GM12878 (cell line): Measurements from ENCODE around the gene CDK15. TPM values are rescaled to one million over a fixed set of nuclear protein-coding genes. Genes with fewer than 3 reads are reported as not detected.

Experiments
- ATAC-seq: fragments of 200-7000 bp; cut with Tn5 transposase; 3 replicates; pipeline ENCODE4 v1.9.1; 2020; ENCODE audit warnings: mild to moderate bottlenecking, moderate library complexity
- BruUV-seq: library from RNA; stranded (reverse); fragments of 400-500 nt; replicated peaks from 2 replicates; lab custom pipeline; 2021; lab: Mats Ljungman, UMichigan
- CTCF ChIA-PET: fragments of 300-600 bp; sonication (Branson Sonifier 250); formaldehyde crosslinking; extraction: SDS; loops from one replicate; lab custom pipeline; 2021; ENCODE audit warnings: inconsistent platforms; lab: Yijun Ruan, JAX
- POLR2A ChIA-PET: fragments of 350-600 bp; formaldehyde crosslinking; extraction: SDS; loops from one replicate; lab custom pipeline; 2021; ENCODE audit warnings: inconsistent platforms; lab: Charles Lee
- RAD21 ChIA-PET: fragments of 300-600 bp; sonication (Branson Sonifier 250); formaldehyde crosslinking; loops from one replicate; lab custom pipeline; 2023; ENCODE audit warnings: antibody characterized with exemption; ENCODE audit not compliant: unreplicated experiment; lab: Charles Lee
- SMC1A ChIA-PET: fragments of 300-600 bp; sonication (Branson Sonifier 250); formaldehyde crosslinking; loops from one replicate; lab custom pipeline; 2023; ENCODE audit not compliant: unreplicated experiment, uncharacterized antibody; lab: Charles Lee
- DNase-seq: peaks from one replicate; pipeline ENCODE4 v3.0.0-alpha.2; 2011; ENCODE audit warnings: low read depth, low spot score
- FAIRE-seq: peaks from 3 replicates; lab custom pipeline; 2011; peaks lifted over from hg19 to GRCh38; lab: Jason Lieb, UNC
- H2AFZ ChIP-seq: 2 replicates; pipeline ENCODE4 v1.6.0; 2011; ENCODE audit warnings: low read depth, low read length, control low read depth; ENCODE audit not compliant: control insufficient read depth
- H3K27ac ChIP-seq: 2 replicates; pipeline ENCODE4 v1.5.1; 2011; ENCODE audit warnings: control low read depth; ENCODE audit not compliant: control insufficient read depth, insufficient read depth
- H3K27me3 ChIP-seq, 2 experiments: replicated peaks in 1 of 2; 2 replicates each; pipeline versions ENCODE4 v1.6.0 to v1.6.1; 2011; ENCODE audit warnings: low read length in 1 of 2; ENCODE audit not compliant: control insufficient read depth in 2 of 2, insufficient read depth in 2 of 2
- H3K36me3 ChIP-seq, 2 experiments: 2 replicates each; pipeline ENCODE4 v1.5.1; 2011; ENCODE audit warnings: low read length in 1 of 2; ENCODE audit not compliant: control insufficient read depth in 2 of 2, insufficient read depth in 2 of 2
- H3K4me1 ChIP-seq: 2 replicates; pipeline ENCODE4 v1.6.1; 2011; ENCODE audit warnings: mild to moderate bottlenecking, low read length, moderate library complexity, mixed read lengths; ENCODE audit not compliant: control insufficient read depth, insufficient read depth
- H3K4me2 ChIP-seq: 2 replicates; pipeline ENCODE4 v1.6.0; 2011; ENCODE audit warnings: control low read depth; ENCODE audit not compliant: control insufficient read depth, insufficient read depth
- H3K4me3 ChIP-seq: fragments of 200-600 bp; sonication (generic); 2 replicates; pipeline ENCODE4 v1.5.1; 2016
- H3K79me2 ChIP-seq: 2 replicates; pipeline ENCODE4 v1.6.0; 2011; ENCODE audit warnings: low read length; ENCODE audit not compliant: control insufficient read depth, insufficient read depth
- H3K9ac ChIP-seq: 2 replicates; pipeline ENCODE4 v1.8.0; 2011; ENCODE audit warnings: low read length, control low read depth, mixed read lengths; ENCODE audit not compliant: control insufficient read depth, insufficient read depth
- H3K9me3 ChIP-seq: replicated peaks from 3 replicates; pipeline ENCODE4 v1.5.1; 2011; ENCODE audit warnings: mild to moderate bottlenecking, low read length; ENCODE audit not compliant: control insufficient read depth, insufficient read depth
- H4K20me1 ChIP-seq: 2 replicates; pipeline ENCODE4 v1.6.0; 2011; ENCODE audit not compliant: control insufficient read depth, insufficient read depth
- CBX3 ChIP-seq: fragments of 200-600 bp; sonication (generic); IDR thresholded peaks from 2 replicates; pipeline ENCODE4 v1.6.1; 2016; ENCODE audit warnings: low read depth, borderline replicate concordance
- EED ChIP-seq: sonication (generic); IDR thresholded peaks from 2 replicates; pipeline ENCODE4 v1.6.1; 2016; ENCODE audit warnings: antibody characterized with exemption, low read depth
- FOS ChIP-seq: IDR thresholded peaks from 3 replicates; pipeline ENCODE4 v1.6.1; 2011; ENCODE audit warnings: borderline replicate concordance; ENCODE audit not compliant: insufficient read length; ENCODE audit errors: extremely low read depth
- HSF1 ChIP-seq: fragments of 150-350 bp; IDR thresholded peaks from 2 replicates; pipeline ENCODE4 v1.6.1; 2014; ENCODE audit warnings: mild to moderate bottlenecking, low read depth, low read length
- RB1 ChIP-seq: fragments of 450-650 bp; formaldehyde crosslinking; IDR thresholded peaks from 2 replicates; pipeline ENCODE4 v1.6.1; 2017; ENCODE audit warnings: mild to moderate bottlenecking, borderline replicate concordance
- SRF ChIP-seq, 2 experiments: IDR thresholded peaks; 2 replicates each; pipeline ENCODE4 v1.6.1; 2011; ENCODE audit warnings: low read depth in 2 of 2, low read length in 2 of 2, mild to moderate bottlenecking in 1 of 2, moderate library complexity in 1 of 2
- USF1 ChIP-seq: IDR thresholded peaks from 2 replicates; pipeline ENCODE4 v1.6.1; 2011; ENCODE audit warnings: borderline replicate concordance, low read depth, mild to moderate bottlenecking, moderate library complexity, mixed read lengths, low read length; ENCODE audit not compliant: insufficient read depth; ENCODE audit errors: extremely low read length
- ZNF622 ChIP-seq: fragments of 450-650 bp; IDR thresholded peaks from 2 replicates; pipeline ENCODE4 v1.6.1; 2017; ENCODE audit warnings: mild to moderate bottlenecking, inconsistent platforms
- WGBS: methylation state at CpG from one replicate; pipeline ENCODE4 v1.1.6; 2016; ENCODE audit warnings: low lambda C conversion rate; ENCODE audit not compliant: insufficient replicate concordance, insufficient coverage; ENCODE audit errors: missing lambda C conversion rate; 5-methylcytosine and 5-hydroxymethylcytosine counted together
- in situ Hi-C: fragments of 300-500 bp; cut with MboI; formaldehyde crosslinking; loops from 9 replicates; pipeline ENCODE4 v1.14.3; 2018; ENCODE audit warnings: mixed read lengths
- intact Hi-C: fragments of 100-400 bp; cut with micrococcal nuclease; formaldehyde crosslinking; loops from one replicate; pipeline ENCODE4 v1.14.2; 2022; ENCODE audit not compliant: unreplicated experiment
- polyA plus RNA-seq, 11 experiments: library from polyadenylated mRNA; depleted of rRNA in 4 of 11; unstranded in 6 of 11; stranded (reverse) in 5 of 11; fragments of >200 nt; fragmentation: Nextera tagmentation in 4 of 11; fragmentation: Illumina TruSeq in 1 of 11; extraction: Ambion mirVana in 4 of 11; extraction: Trizol in 1 of 11; gene quantifications; 1 replicate in 1 of 11; 2 replicates in 10 of 11; pipeline versions ENCODE4 v1.2.1 to v1.2.3, GENCODE V29; 2011 to 2016; ENCODE audit warnings: inconsistent platforms in 2 of 11, missing spikeins in 2 of 11, low read depth in 1 of 11
- total RNA-seq, 4 experiments: library from RNA; depleted of rRNA in 3 of 4; stranded (reverse); fragments of >200 nt in 3 of 4; fragmentation: Illumina TruSeq in 1 of 4; extraction: Trizol in 1 of 4; gene quantifications; 2 replicates each; pipeline versions ENCODE4 v1.2.1 to v1.2.3, GENCODE V29; 2013 to 2021

CDK15 gene
- total and polyA plus RNA-seq, 10 of the 15 experiments (the other 5 are each of a cell fraction or from before 2014, with no cell fraction given), result 0.01 to 0.04 TPM; not detected in 8

GRCh38 chr2:201881741-201882140 is 75.4 kb downstream of the CDK15 start:
- DNase-seq (no peak), FAIRE-seq (no peak), ATAC-seq (no peak)
- ChIA-PET POLR2A (interaction anchor here (0.5 kb wide), 1 partner anchor 1437 kb away, joined by 3 read pairs; no protein-coding TSS in a partner anchor), RAD21 (no interaction called here), CTCF (no interaction called here), SMC1A (no interaction called here)
- BruUV-seq, result no TSS peak
- H3K4me3 ChIP-seq, result no peak overlapping the region
- no peak overlapping the region for H3K4me2 ChIP-seq
- H4K20me1 ChIP-seq, result no peaks in the 10 kb centered on the region
- in situ Hi-C loops, result no loop called here
- no peaks in the 10 kb centered on the region for H3K36me3 ChIP-seq
- H3K27ac ChIP-seq, result no peak overlapping the region
- intact Hi-C loops, result no loop called here
- no peak overlapping the region for H2AFZ ChIP-seq
- peaks cover 0 to 4% of the 10 kb centered on the region in 2 experiments; a peak in 1 of 4 replicates for H3K27me3 ChIP-seq
- no peaks in the 10 kb centered on the region for H3K79me2 ChIP-seq
- no peak for TF ChIP-seq RB1
- no peak for TF ChIP-seq SRF (IDR thresholded peaks at IDR 0.05; ENCODE audit: low read depth in 2 of 2, low read length in 2 of 2)
- TF ChIP-seq ZNF622, result no peak
- TF ChIP-seq CBX3, result no peak
- no peak for TF ChIP-seq EED
- TF ChIP-seq FOS, result no peak
- no peak for TF ChIP-seq HSF1
- TF ChIP-seq USF1, result no peak
- H3K9me3 ChIP-seq, result no peaks in the 10 kb centered on the region
- 54% methylated on average over 4 of the region's 4 CpGs for WGBS
- no peak overlapping the region for H3K9ac ChIP-seq
- H3K4me1 ChIP-seq, result peaks cover 3% of the 10 kb centered on the region
